Chondrocyte (in vitro differentiated cells): Measurements from ENCODE around the gene ELMO1. TPM values are rescaled to one million over a fixed set of nuclear protein-coding genes. Genes with fewer than 3 reads are reported as not detected.
"Not testable (repeated sequence)": the region's sequence is repeated elsewhere in the genome, so short reads cannot be mapped to it uniquely, and the experiment has no call there.

ENCODE experiments used
- DNase-seq: peaks from one replicate; pipeline ENCODE4 v3.0.0; 2021; ENCODE audit warnings: mixed read lengths, low spot score
- H3K27ac Mint-ChIP-seq: one replicate; pipeline ENCODE4 v1.8.0; 2021; ENCODE audit warnings: mild to moderate bottlenecking, moderate library complexity, mixed read lengths; ENCODE audit not compliant: unreplicated experiment
- H3K27me3 Mint-ChIP-seq: 2 replicates; pipeline ENCODE4 v1.8.0; 2021; ENCODE audit warnings: low read depth, mixed read lengths
- H3K36me3 Mint-ChIP-seq: 2 replicates; pipeline ENCODE4 v1.8.0; 2021; ENCODE audit warnings: low read depth, mixed read lengths
- H3K4me1 Mint-ChIP-seq: 2 replicates; pipeline ENCODE4 v1.8.0; 2021; ENCODE audit warnings: low read depth, mild to moderate bottlenecking, mixed read lengths
- H3K4me3 Mint-ChIP-seq: one replicate; pipeline ENCODE4 v1.8.0; 2021; ENCODE audit warnings: mild to moderate bottlenecking, moderate library complexity, mixed read lengths; ENCODE audit not compliant: unreplicated experiment
- H3K9me3 Mint-ChIP-seq: 2 replicates; pipeline ENCODE4 v1.8.0; 2021; ENCODE audit warnings: low read depth, mixed read lengths
- total RNA-seq: library from RNA; stranded (reverse); gene quantifications from 3 replicates; pipeline ENCODE4 v1.2.1, GENCODE V29; 2021
- TF ChIP-seq, protein P1 (sequence below): fragments of 200-600 bp; sonication (generic); IDR thresholded peaks from 2 replicates; pipeline ENCODE4 v1.5.0; 2021; ENCODE audit warnings: antibody characterized with exemption, mild to moderate bottlenecking, moderate library complexity

ELMO1 gene
- total RNA-seq, 1 donor from 2014 or later = 0.42 TPM

DNA sequence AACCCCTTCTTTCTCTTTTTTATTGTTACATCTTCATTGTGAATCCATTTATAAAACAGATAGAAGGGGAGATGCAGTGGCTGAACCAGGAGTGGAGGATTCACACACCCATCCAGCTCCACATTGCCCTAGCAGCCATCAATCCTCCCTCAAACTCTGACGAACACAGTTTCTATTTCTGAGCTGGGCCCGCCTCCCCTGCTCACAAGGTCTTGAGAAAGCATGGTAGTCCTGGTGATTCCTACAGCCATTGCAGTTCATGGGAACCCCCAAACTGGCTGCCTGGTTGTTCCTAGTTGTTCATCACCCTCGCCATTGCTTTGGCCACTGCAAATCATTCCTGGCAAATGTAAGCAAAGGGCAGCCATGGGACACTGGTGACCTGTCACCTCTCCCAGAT lies 465.9 kb downstream of the ELMO1 start:
- TF ChIP-seq, protein P1, sequence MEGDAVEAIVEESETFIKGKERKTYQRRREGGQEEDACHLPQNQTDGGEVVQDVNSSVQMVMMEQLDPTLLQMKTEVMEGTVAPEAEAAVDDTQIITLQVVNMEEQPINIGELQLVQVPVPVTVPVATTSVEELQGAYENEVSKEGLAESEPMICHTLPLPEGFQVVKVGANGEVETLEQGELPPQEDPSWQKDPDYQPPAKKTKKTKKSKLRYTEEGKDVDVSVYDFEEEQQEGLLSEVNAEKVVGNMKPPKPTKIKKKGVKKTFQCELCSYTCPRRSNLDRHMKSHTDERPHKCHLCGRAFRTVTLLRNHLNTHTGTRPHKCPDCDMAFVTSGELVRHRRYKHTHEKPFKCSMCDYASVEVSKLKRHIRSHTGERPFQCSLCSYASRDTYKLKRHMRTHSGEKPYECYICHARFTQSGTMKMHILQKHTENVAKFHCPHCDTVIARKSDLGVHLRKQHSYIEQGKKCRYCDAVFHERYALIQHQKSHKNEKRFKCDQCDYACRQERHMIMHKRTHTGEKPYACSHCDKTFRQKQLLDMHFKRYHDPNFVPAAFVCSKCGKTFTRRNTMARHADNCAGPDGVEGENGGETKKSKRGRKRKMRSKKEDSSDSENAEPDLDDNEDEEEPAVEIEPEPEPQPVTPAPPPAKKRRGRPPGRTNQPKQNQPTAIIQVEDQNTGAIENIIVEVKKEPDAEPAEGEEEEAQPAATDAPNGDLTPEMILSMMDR = no peak

DNA sequence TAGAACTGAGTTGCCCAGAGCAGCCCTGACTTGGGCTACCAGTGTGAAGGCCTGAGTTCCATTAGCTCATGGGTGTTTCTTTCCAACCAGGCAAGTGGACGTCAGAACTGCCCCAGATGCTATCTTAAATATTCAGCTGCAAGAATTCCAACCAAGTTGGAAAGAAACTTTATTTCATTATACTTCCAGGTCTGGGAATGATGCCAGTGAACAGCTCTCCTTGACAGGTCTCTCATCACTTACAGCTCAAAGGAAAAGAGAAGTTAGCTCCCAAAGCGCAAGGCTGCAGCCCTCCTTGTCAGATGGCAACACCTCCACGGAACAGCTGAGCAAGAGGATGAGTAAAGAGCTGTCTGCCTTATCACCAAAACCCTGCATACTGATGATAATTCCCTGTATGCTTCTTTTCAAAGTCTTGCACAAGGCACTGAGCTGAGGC lies 468.8 kb downstream of the ELMO1 start:
- H3K27ac Mint-ChIP-seq = no peak overlapping the region

More for the DNA sequence above, 465.9 kb downstream of the ELMO1 start:
- no peaks in the 10 kb centered on the region for H3K36me3 Mint-ChIP-seq
- H3K4me1 Mint-ChIP-seq = no peaks in the 10 kb centered on the region
- no peak overlapping the region for H3K27ac Mint-ChIP-seq
- H3K9me3 Mint-ChIP-seq = no peaks in the 10 kb centered on the region
- peaks cover 26% of the 10 kb centered on the region for H3K27me3 Mint-ChIP-seq
- DNase-seq = no peak
- H3K4me3 Mint-ChIP-seq = no peak overlapping the region

DNA sequence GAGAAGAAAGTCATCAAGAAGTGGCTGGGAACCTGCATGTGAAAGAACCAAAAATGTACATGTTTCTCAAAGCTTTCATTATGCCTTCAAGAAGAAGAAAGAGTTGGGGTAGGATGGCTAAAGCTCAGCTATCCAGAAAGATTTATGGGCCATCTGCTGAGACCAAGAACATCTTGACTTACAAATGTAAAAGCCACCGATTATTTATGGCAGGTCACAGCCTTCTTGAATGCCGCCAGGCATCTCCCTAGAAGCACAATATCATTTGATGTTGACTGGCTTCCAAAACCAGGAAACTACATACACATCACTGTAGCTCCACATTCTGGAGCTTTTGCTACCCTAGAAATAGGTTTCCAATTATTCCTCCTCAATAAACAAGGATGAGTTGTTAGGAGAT lies 470.2 kb downstream of the ELMO1 start:
- no peak overlapping the region for H3K4me3 Mint-ChIP-seq
- no peaks in the 10 kb centered on the region for H3K4me1 Mint-ChIP-seq
- no peak overlapping the region for H3K27ac Mint-ChIP-seq
- no peaks in the 10 kb centered on the region for H3K27me3 Mint-ChIP-seq
- H3K36me3 Mint-ChIP-seq = no peaks in the 10 kb centered on the region
- TF ChIP-seq, protein P1 = no peak
- H3K9me3 Mint-ChIP-seq = no peaks in the 10 kb centered on the region
- no peak for DNase-seq

More for the DNA sequence above, 468.8 kb downstream of the ELMO1 start:
- Mint-ChIP-seq H3K9me3 (no peaks in the 10 kb centered on the region), H3K27me3 (peaks cover 9% of the 10 kb centered on the region), H3K4me1 (no peaks in the 10 kb centered on the region), H3K36me3 (no peaks in the 10 kb centered on the region), H3K4me3 (no peak overlapping the region)
- TF ChIP-seq, protein P1 = no peak
- no peak for DNase-seq

DNA sequence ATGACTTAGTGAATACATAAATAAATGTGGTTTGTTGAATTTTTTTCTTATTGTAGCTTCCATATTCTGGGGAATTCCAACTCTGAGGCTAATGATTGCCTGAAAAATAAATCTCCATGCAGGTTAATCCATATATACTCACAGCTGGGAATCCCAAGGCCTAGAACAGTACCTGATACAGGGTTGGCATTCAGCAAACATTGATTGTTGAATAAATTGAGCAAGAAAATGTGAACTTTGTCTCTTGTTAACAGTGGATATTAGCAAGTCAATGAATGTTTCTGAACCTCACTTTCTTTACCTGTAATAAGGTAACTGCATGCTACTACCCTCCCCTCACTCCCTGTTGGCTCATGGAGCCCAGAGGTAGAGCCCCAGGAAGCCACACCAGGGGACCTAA lies 470.8 kb downstream of the ELMO1 start:
- Mint-ChIP-seq H3K36me3 (no peaks in the 10 kb centered on the region), H3K4me3 (no peak overlapping the region), H3K27me3 (no peaks in the 10 kb centered on the region), H3K9me3 (no peaks in the 10 kb centered on the region), H3K27ac (no peak overlapping the region), H3K4me1 (no peaks in the 10 kb centered on the region)
- no peak for DNase-seq
- TF ChIP-seq, protein P1 = no peak

DNA sequence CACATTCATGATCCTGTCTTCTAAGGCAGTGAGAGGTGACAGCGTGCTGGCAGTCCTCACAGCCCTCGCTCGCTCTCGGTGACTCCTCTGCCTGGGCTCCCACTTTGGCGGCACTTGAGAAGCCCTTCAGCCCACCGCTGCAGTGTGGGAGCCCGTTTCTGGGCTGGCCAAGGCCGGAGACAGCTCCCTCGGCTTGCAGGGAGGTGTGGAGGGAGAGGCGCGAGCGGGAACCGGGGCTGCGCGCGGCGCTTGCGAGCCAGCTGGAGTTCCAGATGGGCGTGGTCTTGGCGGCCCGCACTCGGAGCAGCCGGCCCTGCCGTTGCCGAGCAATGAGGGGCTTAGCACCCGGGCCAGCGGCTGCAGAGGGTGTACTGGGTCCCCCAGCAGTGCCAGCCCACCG lies 475.1 kb downstream of the ELMO1 start:
- not testable (repeated sequence) for H3K9me3 Mint-ChIP-seq, H3K27me3 Mint-ChIP-seq, H3K36me3 Mint-ChIP-seq, H3K4me1 Mint-ChIP-seq, DNase-seq, H3K27ac Mint-ChIP-seq, H3K4me3 Mint-ChIP-seq

DNA sequence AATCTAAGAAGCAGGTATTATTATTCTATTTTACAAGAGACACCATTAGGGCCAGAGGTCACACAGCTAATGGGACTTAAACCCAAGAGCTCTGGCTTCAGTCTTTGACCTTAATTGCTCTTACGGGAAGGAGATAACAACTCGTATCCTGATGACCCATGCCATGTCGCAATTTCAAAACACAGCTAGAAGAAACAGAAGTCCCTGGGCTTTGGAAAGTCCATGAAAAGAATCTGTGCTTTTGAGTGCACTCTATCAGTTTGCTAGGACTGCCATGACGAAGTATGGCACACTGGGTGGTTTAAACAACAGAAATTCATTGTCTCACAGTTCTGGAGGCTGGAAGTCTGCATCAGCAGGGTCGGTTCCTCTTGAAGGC lies 476.5 kb downstream of the ELMO1 start:
- no peak for DNase-seq
- Mint-ChIP-seq H3K36me3 (no peaks in the 10 kb centered on the region), H3K4me1 (peaks cover 3% of the 10 kb centered on the region), H3K4me3 (no peak overlapping the region), H3K27me3 (no peaks in the 10 kb centered on the region), H3K9me3 (no peaks in the 10 kb centered on the region), H3K27ac (no peak overlapping the region)
- TF ChIP-seq, protein P1 = no peak
